ENCODE results near the gene DDX41.

Gene DDX41

DNA sequence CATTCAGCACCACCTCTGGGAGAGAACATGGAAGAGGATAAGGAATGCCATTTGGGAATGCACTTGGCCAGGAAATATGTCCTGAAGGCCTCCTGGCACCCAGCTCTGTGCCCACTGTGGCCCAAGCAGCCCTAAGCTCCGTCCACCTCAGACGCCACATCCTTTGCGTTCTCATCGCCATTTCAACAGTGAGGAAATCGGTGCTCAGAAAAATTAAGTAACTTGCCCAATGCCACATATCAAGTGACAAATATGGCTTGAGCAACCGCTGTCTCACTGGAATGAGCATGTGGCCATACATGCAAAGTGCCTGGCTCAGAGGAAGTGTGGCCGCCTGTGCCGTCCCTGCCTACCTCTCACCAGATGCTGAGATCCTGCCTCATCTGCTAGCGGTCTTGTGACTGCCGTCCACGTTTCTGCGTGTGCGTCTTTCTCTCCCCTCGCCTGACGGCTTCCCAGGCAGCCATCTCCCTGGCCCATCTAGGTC lies 6.2 kb downstream of the DDX41 start:
- H3K4me3 ChIP-seq (ENCODE audit: low read depth, low read length): no peak overlapping the region
- no peak for DNase-seq (ENCODE audit: low read depth)
- in situ Hi-C loops (cut with HindIII; ENCODE audit: low sequenced_read_pairs): no loop called here
- TF ChIP-seq, protein P1, sequence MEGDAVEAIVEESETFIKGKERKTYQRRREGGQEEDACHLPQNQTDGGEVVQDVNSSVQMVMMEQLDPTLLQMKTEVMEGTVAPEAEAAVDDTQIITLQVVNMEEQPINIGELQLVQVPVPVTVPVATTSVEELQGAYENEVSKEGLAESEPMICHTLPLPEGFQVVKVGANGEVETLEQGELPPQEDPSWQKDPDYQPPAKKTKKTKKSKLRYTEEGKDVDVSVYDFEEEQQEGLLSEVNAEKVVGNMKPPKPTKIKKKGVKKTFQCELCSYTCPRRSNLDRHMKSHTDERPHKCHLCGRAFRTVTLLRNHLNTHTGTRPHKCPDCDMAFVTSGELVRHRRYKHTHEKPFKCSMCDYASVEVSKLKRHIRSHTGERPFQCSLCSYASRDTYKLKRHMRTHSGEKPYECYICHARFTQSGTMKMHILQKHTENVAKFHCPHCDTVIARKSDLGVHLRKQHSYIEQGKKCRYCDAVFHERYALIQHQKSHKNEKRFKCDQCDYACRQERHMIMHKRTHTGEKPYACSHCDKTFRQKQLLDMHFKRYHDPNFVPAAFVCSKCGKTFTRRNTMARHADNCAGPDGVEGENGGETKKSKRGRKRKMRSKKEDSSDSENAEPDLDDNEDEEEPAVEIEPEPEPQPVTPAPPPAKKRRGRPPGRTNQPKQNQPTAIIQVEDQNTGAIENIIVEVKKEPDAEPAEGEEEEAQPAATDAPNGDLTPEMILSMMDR (IDR thresholded peaks at IDR 0.05; ENCODE audit: low read depth, low read length, missing control alignments): no peak

- in situ Hi-C loops (cut with HindIII; ENCODE audit: low sequenced_read_pairs): no loop called here
- no peak for DNase-seq (ENCODE audit: low read depth)
- TF ChIP-seq, protein P1 (IDR thresholded peaks at IDR 0.05; ENCODE audit: low read depth, low read length, missing control alignments): no peak
- H3K4me3 ChIP-seq (ENCODE audit: low read depth, low read length): no peak overlapping the region
These were observed 6.7 kb downstream of the DDX41 start for GRCh38 chr5:177509991-177510566.

DNA sequence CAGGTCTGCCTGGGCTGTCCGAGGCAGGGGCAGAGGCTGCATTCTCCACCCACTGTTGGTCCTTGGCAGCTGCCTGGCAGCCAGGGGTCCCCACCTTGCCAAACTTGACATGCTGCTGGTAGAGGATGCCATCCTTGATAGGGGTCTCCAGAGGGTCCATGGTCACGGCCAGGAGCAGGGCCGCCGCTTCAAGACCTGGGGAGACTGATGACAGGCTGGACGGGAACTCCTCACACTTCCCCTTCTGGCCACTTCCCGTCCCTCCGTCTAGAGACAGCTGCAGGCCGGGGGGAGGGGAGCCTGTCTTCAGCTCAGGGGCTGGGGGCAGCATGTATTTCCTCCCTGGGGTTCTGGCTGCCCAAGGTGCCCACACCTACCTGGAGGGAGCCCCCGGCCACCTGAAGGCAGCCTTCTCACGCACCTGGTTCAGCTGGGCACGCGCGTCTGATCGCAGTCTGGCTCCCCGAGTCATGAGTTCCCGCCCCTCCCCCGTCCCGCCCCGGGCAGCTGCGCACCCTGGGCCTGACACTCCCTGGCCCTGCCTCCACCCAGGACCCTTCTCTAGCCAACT lies 7.3 kb downstream of the DDX41 start, which contains the start of gene DOK3:
DOK3 (minus strand) TSS at position 446 of the 571 bp plus-strand sequence; CDS start at position 160, 286 bp downstream.
- no peak for DNase-seq (ENCODE audit: low read depth)
- no peak within 1 kb of the TSS for H3K4me3 ChIP-seq (ENCODE audit: low read depth, low read length)
- TF ChIP-seq, protein P1 (IDR thresholded peaks at IDR 0.05; ENCODE audit: low read depth, low read length, missing control alignments): no peak
- in situ Hi-C loops (cut with HindIII; ENCODE audit: low sequenced_read_pairs): no loop called here

DNA sequence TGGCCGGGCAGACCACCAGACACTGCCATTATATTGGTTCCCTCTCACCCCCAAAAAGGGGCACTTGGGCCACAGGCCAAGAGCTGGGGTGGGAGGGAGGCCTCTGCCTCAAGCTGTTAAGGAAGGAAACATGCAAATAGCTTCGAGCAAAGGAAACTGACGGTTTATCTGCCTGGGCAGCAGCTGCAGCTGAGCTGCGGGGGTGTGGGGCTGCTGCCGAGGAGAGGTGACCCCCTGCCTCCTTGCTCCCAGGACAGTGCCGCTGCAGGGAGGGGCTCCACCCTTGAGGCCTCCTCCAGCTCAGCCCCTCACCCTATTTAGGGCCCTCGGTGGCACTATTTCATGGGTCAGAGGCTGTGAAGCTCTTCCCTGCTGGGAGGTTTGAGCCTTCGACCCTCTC lies 7.9 kb downstream of the DDX41 start:
- in situ Hi-C loops (cut with HindIII; ENCODE audit: low sequenced_read_pairs): no loop called here
- H3K4me3 ChIP-seq (ENCODE audit: low read depth, low read length): no peak overlapping the region
- no peak for DNase-seq (ENCODE audit: low read depth)

GRCh38 chr5:177508221-177508611 lies 8.5 kb downstream of the DDX41 start:
- TF ChIP-seq, protein P1 (IDR thresholded peaks at IDR 0.05; ENCODE audit: low read depth, low read length, missing control alignments): no peak
- no peak for DNase-seq (ENCODE audit: low read depth)
- in situ Hi-C loops (cut with HindIII; ENCODE audit: low sequenced_read_pairs): no loop called here
- H3K4me3 ChIP-seq (ENCODE audit: low read depth, low read length): no peak overlapping the region

More for the DNA sequence above, 7.9 kb downstream of the DDX41 start:
- TF ChIP-seq, protein P1 (IDR thresholded peaks at IDR 0.05; ENCODE audit: low read depth, low read length, missing control alignments): no peak

DNA sequence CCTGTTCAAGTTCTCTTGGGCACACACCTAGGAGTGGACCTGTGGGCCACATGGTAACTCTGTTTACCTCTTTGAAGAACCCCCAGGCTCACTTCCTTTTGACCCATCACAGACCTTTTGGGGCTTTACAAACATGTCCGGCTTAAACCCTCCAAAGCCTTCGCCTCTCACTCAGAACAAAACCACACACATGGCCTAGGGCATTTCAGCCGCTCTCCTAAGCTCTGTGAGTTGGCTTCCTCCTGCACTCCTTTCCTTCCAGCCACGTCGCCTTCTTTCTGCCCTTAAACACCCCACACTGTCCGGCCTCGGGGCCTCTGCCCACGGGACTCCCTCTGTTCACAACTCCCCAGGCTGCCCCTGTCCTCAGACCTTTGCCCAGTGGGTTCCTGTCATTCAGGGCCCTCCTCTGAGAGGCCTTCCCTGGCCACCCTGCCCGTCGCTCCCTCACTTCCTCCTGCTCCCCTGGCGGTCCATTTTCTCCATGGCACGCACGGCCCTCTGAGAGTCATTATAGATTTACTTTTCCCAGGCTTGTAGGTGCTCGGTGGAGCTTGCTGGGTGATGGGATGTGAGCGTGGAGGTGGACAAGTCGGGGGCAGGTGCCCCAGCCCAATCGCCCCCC lies 9.1 kb downstream of the DDX41 start:
- TF ChIP-seq, protein P1 (IDR thresholded peaks at IDR 0.05; ENCODE audit: low read depth, low read length, missing control alignments): no peak
- in situ Hi-C loops (cut with HindIII; ENCODE audit: low sequenced_read_pairs): no loop called here
- H3K4me3 ChIP-seq (ENCODE audit: low read depth, low read length): no peak overlapping the region
- DNase-seq (ENCODE audit: low read depth): no peak

All from astrocyte of the cerebellum (primary cell).